Measurements from ENCODE around the gene TRPV4.
"Not testable (repeated sequence)": the region's sequence is repeated elsewhere in the genome, so short reads cannot be mapped to it uniquely, and the experiment has no call there.

TRPV4 gene

GRCh38 chr12:109858764-109859163 is 25.6 kb upstream of the TRPV4 start:
- DNase-seq = no peak

- no peak for DNase-seq
Observed at GRCh38 chr12:109857715-109858114, 24.5 kb upstream of the TRPV4 start.

DNA sequence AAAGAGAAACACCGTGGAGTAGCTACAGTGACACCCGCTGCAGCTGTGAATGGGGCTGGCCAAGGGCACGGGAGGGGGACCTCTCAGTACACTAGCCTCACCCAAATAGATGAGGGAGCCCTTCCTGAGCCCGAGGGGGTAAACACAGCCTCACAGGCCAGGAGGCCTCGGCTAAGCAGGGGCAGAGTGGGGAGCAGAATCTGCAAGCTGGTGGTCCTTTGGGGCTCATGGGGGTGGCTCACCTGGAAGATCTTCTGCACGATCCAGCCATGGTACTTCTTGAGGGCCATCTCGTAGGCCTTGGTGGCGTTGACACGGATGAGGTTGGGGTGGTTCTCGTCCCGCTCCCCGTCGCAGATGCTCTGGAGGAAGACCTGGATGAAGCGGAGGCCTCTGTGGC is 22.2 kb upstream of the TRPV4 start:
- DNase-seq = no peak

DNA sequence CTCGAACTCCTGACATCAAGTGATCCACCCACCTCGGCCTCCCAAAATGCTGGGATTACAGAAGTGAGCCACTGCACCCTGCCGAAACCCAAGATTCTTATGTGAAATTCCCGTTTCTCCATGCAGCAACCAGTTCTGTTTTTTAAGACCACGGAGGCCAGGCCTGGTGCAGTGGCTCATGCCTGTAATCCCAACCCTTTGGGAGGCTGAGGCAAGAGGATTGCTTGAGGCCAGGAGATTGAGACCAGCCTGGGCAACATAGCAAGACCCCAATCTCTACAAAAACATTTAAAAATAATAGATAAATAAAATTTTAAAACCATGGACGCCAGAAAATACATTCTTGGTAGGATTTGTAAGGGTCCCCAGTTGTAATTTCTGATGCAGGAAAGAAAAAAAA is 17.3 kb upstream of the TRPV4 start:
- not testable (repeated sequence) for DNase-seq

- peak in 1 of 2 donors; percentile 29 for DNase-seq
Observed at GRCh38 chr12:109847142-109847735, 14.0 kb upstream of the TRPV4 start.

GRCh38 chr12:109845824-109846205 is 12.6 kb upstream of the TRPV4 start:
- no peak for DNase-seq

DNA sequence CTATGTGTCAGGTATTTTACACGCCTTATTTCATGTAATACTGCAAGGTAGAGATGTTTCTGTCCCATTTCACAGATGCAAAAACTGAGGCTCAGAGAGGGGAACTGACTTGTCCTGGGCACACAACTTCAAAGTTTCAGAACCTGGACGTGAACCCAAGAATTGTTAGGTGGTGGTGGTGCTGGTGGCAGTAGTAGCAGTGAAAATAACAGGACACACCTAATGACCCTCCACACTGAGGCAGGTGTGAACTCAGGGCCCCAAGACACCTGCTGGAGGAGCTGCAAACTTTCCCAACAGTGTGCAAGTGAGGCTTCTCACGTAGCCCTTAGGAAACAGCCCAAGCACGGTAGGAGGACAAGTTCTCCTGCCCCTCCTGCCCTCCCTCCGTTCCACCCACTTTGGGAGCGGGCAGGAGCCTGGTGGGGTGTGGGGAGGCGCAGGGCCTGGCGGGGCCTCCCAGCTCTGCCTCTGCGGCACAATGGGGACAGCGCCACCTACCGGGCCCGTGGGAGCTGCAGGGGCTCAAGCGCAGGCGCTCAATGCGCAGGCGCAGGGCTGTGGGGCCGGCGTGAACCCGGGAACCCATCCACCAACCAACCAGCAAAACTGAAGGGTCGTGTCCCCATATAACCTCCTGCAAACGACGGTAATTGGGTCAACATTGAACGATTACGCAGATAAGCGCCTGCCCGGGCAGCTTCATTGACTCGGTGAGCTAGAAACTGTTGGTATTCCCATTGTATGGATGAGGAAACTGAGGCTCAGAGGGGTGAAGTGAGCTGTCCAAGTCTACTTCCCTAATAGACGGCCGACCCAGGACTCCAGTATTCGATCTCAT is 12.0 kb upstream of the TRPV4 start:
- DNase-seq = peak; percentile 86 to 87

DNA sequence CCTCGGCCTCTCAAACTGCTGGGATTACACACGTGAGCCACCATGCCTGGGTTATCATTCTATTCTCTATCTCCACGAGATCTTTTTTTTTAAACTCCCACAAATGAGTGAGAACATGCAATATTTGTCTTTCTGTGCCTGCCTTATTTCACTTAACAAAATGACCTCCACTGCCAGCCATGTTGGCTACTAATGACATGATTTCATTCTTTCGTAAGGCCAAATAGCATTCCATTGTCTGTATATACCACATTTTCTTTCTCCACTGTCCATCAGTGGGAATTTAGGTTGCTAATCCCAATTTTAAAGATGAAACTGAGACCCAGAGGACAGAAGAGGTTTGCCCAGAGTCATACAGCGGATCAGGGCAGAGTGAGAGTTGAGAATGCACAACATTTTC is 10.9 kb upstream of the TRPV4 start:
- no peak for DNase-seq

DNA sequence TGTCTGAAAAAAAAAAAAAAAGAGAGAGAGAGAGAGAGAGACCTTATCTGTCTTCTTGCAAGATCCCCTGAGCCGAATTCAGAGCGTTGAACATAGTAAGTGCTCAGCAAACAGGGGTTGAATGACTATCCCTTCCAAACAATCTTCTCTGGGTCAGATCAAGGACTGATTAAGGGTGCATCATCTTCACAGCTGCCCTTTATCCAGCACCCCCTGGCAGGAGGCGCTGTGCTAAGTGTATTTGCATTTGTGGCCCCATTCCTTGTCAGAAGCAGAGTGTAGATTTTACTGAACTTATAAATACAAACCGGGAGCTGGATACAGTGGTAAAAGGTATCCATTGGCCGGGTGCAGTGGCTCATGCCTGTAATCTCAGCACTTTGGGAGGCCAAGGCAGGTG is 8.8 kb upstream of the TRPV4 start:
- no peak for DNase-seq

GRCh38 chr12:109841356-109841755 is 8.2 kb upstream of the TRPV4 start:
- no peak for DNase-seq

GRCh38 chr12:109840305-109841074 is 7.3 kb upstream of the TRPV4 start:
- DNase-seq = no peak

DNA sequence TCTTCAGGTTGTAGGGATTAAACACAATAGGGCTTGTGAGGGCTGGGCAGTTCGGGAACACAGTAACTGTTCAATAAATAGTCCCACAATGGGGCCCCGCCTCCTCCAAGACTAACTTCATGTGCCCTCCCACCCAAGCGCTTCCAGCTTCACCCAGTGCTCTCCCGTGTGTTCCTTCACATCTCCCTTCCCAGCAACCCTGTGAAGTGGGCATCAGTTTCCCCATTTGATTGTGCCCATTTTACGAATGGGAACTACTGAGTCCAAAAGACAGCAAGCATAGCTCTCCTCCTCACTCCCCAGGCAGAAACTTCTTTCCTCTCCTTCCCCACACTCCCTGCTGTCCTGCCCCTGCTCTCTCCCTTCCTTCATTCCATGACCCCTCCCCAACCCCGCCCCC is 6.2 kb upstream of the TRPV4 start:
- no peak for DNase-seq

DNA sequence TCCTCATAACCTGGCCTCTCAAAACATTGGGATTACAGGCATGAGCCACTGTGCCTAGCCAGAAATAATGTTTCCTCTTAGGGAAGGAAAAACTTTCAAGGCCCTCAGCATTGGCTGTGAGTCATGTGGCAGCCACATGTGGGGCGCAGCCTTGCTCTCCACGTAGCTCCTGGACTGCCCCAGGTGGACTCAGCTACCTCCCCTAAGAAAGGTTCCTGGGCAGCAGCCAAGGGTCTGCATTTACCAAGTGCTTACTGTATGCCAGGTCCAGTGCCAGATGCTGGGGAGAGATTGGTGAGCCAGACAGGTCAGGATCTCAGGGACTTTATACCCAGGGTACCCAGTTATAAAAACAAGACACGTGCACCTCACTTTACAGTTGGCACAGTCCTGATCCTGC is 3.7 kb upstream of the TRPV4 start:
- DNase-seq = no peak

DNA sequence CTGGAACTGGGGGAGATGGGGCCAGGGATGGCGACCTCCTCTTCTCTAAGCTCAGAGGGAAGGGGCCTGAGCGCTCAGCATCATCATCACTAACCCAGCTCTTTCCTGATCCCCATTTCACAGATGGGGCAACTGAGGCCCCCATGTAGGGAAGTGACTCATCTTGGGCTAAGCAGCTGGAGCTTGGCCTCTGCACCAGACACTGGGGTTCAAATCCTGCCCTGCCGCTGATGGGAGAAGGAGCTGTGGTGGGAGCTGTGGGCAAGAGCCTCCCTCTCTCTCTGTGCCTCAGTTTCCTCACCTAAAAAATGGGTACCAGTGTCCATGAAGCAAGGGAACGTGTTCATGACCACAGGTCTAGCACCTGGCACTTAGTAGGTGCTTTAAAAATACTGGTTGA is 2.6 kb upstream of the TRPV4 start:
- no peak for DNase-seq

DNA sequence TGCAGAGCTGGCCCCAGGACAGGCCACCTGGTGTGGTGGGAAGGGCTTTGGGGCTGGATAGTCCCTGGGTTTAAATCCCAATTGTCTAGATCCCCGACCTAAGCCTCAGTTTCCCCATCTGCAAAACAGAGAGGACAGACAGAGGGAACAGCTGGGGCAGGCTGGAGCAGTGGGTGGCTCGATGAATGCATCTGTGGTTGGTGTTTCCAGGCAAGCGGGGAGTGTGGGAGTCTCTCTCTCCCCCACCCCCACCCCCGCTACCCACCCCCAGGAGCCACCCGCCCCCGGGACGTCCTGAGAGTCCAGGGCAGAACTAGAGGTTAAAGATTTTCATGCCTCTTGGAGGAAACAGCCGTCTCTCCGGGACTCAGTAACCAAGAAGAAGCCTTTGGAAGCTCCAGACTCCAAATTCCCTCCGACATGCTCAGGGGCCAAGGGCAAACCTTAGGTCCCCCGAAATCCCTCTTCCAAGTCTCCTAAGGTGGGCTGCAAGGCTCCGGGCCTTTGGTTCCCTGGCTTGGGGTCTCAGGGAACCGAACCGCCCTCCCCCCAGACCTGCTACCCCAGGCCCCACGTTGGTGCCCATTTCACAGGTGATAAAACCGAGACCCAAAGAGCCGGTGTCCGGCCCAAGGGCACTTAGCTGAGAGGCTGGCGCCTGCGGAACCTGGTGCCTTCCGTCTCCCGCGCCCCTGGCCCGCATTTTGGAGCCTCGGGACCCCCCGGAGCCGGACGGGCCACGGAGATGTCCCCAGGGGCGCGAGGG is 474 bp downstream of the TRPV4 start:
- DNase-seq = no peak

DNA sequence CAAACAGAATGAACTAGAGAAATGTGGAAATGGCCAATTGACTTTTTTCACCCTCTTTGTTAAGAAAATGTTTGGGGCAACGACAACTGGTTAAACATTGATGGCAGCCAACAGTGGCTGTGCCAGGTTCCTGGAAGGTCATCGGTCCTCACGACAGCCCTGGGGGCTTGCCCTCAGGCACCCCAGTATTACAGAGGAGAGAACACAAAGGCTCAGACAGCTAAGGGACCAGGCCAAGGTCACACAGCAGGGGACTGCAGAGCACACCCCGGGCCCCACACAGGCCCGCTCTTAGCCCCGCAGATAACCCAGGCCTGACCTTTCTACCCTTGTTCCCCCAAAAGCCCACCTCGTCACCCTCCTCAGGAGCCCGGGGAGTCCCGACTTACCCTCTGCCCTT is 1.3 kb downstream of the TRPV4 start:
- no peak for DNase-seq

GRCh38 chr12:109831365-109831764 is 1.8 kb downstream of the TRPV4 start:
- DNase-seq = no peak

- DNase-seq = no peak
Observed at GRCh38 chr12:109830718-109831117, 2.5 kb downstream of the TRPV4 start.

- DNase-seq = no peak
Observed at GRCh38 chr12:109830267-109830666, 2.9 kb downstream of the TRPV4 start.

DNA sequence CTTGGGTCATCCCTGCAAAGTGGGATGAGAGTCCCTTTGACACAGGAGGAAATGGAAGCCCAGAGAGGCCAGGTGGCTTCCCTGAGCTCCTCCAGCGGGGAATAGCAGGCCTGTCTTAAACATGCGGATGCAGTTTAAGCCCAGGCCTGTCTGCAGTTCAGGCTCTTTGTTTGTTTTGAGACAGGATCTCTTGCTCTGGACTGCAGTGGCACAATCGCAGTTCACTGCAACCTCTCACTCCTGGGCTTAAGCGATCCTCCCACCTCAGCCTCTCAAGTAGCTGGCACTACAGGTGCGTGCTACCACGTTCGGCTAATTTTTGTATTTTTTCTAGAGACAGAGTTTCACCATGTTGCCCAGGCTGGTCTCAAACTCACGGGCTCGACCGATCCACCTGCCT is 3.5 kb downstream of the TRPV4 start:
- no peak for DNase-seq

DNA sequence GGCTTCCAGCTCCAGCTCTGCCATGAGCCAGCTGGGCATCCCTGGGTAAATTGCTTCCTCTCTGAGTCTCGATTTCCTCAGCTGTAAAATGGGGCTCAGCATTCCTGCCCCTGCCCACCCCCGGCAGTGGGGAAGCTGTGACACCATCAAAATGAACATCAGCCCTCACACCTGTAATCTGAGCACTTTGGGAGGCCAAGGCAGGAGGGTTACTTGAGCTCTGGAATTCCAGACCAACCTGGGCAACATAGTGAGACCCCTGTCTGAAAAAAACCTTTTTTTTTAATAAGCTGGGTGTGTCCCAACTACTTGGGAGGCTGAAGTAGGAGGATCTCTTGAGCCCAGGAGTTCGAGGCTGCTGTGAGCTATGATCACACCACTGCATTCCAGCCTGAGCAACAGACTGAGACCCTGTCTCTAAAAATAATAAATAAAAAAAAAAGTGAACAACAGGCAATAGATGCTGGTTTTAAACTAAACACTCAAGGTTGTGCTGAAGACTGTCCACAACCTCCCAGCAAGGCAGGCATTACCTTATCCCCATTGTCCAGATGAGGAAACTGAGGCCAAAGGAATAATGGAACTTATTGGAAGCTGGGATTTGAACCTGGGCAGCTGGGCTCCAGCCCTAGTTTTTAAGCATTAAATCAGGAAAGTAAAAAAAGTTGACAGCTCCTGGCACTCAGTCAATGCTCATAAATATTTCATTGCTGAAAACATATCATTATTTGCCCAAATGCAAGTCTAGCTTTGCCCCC is 4.3 kb downstream of the TRPV4 start:
- no peak for DNase-seq

Data from CD4-positive, alpha-beta T cell treated with Interleukin-4 for 1 hour (primary cell).